ENCODE results near the gene INSRR.

The INSRR gene

DNA sequence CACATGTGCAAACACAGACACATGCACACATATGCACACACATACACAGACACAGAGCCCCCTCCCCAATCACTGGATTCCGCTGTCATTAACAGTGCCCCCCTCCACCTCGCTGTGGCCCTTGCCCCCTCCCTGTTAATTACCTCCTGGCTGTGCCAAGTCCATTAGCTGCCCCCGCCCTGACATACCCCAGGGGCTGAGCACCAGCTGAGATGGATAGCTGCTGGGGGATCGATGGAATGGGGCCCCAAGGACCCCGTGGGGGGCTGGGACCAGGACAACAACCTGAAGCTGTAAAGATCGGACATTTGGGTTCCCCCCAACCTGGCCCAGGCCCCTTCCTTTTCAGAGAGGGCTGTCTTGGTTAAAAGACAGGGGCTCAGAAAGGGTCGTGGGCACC is 25.0 kb upstream of the INSRR start:
- no CpG with 5 or more reads among the region's 7 CpGs for WGBS (ENCODE audit: extremely low coverage, insufficient coverage, insufficient read length)
- Histone ChIP-seq H4K91ac (ENCODE audit: low read depth, low read length) (no peak overlapping the region), H2AFZ (ENCODE audit: insufficient read depth, low read length, poor library complexity) (no peak overlapping the region), H3K9me3 (ENCODE audit: insufficient read depth, low read depth, low read length) (peaks cover 4% of the 10 kb centered on the region), H3K23ac (ENCODE audit: low read length) (no peak overlapping the region), H4K8ac (ENCODE audit: low read depth, low read length) (no peak overlapping the region), H2BK120ac (ENCODE audit: insufficient read depth, low read length, poor library complexity) (no peak overlapping the region), H3K4me1 (ENCODE audit: control insufficient read depth in 1 of 2, insufficient read depth in 2 of 2, low read length in 2 of 2) (peaks cover 4 to 8% of the 10 kb centered on the region in 2 experiments), H3K18ac (ENCODE audit: low read length) (no peak overlapping the region), H2BK12ac (ENCODE audit: low read length) (no peak overlapping the region), H3K4ac (ENCODE audit: low read depth, low read length) (no peak overlapping the region), H3K9ac (ENCODE audit: low read length) (no peak overlapping the region), H3K79me2 (ENCODE audit: control insufficient read depth, insufficient read depth, low read length, poor library complexity) (no peaks in the 10 kb centered on the region), H4K12ac (ENCODE audit: low read depth, low read length) (no peak overlapping the region), H3K4me3 (ENCODE audit: low read depth, low read length) (no peak overlapping the region), H3K14ac (ENCODE audit: low read length) (no peak overlapping the region), H3K36me3 (ENCODE audit: control insufficient read depth in 1 of 2, insufficient read depth in 2 of 2, low read length in 2 of 2) (no peaks in the 10 kb centered on the region), H2BK5ac (ENCODE audit: low read depth, low read length, poor library complexity) (no peak overlapping the region), H3K27me3 (ENCODE audit: insufficient read depth, low read length) (no peaks in the 10 kb centered on the region), H3K27ac (ENCODE audit: low read depth, low read length) (no peak overlapping the region), H3K4me2 (ENCODE audit: low read length) (no peak overlapping the region), H3K79me1 (ENCODE audit: low read length) (no peaks in the 10 kb centered on the region), H2AK5ac (ENCODE audit: low read length) (no peak overlapping the region)
- DNase-seq, result no peak

DNA sequence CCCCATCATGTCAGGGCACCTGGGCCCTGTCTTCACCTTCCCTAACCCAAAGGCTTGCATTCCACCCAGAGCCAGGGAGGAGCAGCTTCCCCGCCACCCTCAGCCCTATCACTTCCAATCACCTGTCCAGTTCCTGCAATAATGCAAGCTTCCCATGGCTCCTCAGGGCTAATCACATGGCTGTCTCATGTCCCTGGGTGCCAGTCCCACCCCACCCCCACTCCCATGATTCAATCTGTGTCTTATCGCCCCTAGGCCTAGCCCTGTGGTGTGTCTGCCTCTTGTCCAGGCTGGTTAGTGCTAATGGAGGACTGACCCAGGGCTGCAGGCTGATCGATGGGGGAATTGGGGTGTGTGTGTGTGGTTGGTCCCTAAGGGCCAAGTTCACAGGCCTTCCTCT is 23.6 kb upstream of the INSRR start:
- Histone ChIP-seq H3K9ac (ENCODE audit: low read length) (no peak overlapping the region), H2BK5ac (ENCODE audit: low read depth, low read length, poor library complexity) (no peak overlapping the region), H3K9me3 (ENCODE audit: insufficient read depth, low read depth, low read length) (peaks cover 4% of the 10 kb centered on the region), H3K18ac (ENCODE audit: low read length) (no peak overlapping the region), H3K4me1 (ENCODE audit: control insufficient read depth in 1 of 2, insufficient read depth in 2 of 2, low read length in 2 of 2) (peaks cover 4 to 8% of the 10 kb centered on the region in 2 experiments), H3K4me3 (ENCODE audit: low read depth, low read length) (no peak overlapping the region), H3K79me1 (ENCODE audit: low read length) (no peaks in the 10 kb centered on the region), H3K36me3 (ENCODE audit: control insufficient read depth in 1 of 2, insufficient read depth in 2 of 2, low read length in 2 of 2) (no peaks in the 10 kb centered on the region), H3K79me2 (ENCODE audit: control insufficient read depth, insufficient read depth, low read length, poor library complexity) (no peaks in the 10 kb centered on the region), H2BK12ac (ENCODE audit: low read length) (no peak overlapping the region), H2BK120ac (ENCODE audit: insufficient read depth, low read length, poor library complexity) (no peak overlapping the region), H4K8ac (ENCODE audit: low read depth, low read length) (no peak overlapping the region), H3K23ac (ENCODE audit: low read length) (no peak overlapping the region), H4K91ac (ENCODE audit: low read depth, low read length) (no peak overlapping the region), H3K14ac (ENCODE audit: low read length) (no peak overlapping the region), H4K12ac (ENCODE audit: low read depth, low read length) (no peak overlapping the region), H2AFZ (ENCODE audit: insufficient read depth, low read length, poor library complexity) (no peak overlapping the region), H2AK5ac (ENCODE audit: low read length) (no peak overlapping the region), H3K4me2 (ENCODE audit: low read length) (no peak overlapping the region), H3K27ac (ENCODE audit: low read depth, low read length) (no peak overlapping the region), H3K4ac (ENCODE audit: low read depth, low read length) (no peak overlapping the region), H3K27me3 (ENCODE audit: insufficient read depth, low read length) (no peaks in the 10 kb centered on the region)
- no peak for DNase-seq
- WGBS (ENCODE audit: extremely low coverage, insufficient coverage, insufficient read length), result no CpG with 5 or more reads among the region's 3 CpGs

GRCh38 chr1:156881663-156882062 is 22.7 kb upstream of the INSRR start:
- no CpG with 5 or more reads among the region's 4 CpGs for WGBS (ENCODE audit: extremely low coverage, insufficient coverage, insufficient read length)

GRCh38 chr1:156881101-156881500 is 22.2 kb upstream of the INSRR start:
- Histone ChIP-seq H4K91ac (ENCODE audit: low read depth, low read length) (no peak overlapping the region), H3K14ac (ENCODE audit: low read length) (no peak overlapping the region), H3K18ac (ENCODE audit: low read length) (no peak overlapping the region), H3K9ac (ENCODE audit: low read length) (no peak overlapping the region), H2AK5ac (ENCODE audit: low read length) (no peak overlapping the region), H2BK5ac (ENCODE audit: low read depth, low read length, poor library complexity) (no peak overlapping the region), H3K79me2 (ENCODE audit: control insufficient read depth, insufficient read depth, low read length, poor library complexity) (no peaks in the 10 kb centered on the region), H3K9me3 (ENCODE audit: insufficient read depth, low read depth, low read length) (peaks cover 4% of the 10 kb centered on the region), H3K36me3 (ENCODE audit: control insufficient read depth in 1 of 2, insufficient read depth in 2 of 2, low read length in 2 of 2) (no peaks in the 10 kb centered on the region), H3K27me3 (ENCODE audit: insufficient read depth, low read length) (no peaks in the 10 kb centered on the region), H3K27ac (ENCODE audit: low read depth, low read length) (no peak overlapping the region), H4K8ac (ENCODE audit: low read depth, low read length) (no peak overlapping the region), H3K4me2 (ENCODE audit: low read length) (no peak overlapping the region), H3K79me1 (ENCODE audit: low read length) (no peaks in the 10 kb centered on the region), H3K4me3 (ENCODE audit: low read depth, low read length) (no peak overlapping the region), H2BK12ac (ENCODE audit: low read length) (no peak overlapping the region), H2AFZ (ENCODE audit: insufficient read depth, low read length, poor library complexity) (no peak overlapping the region), H3K4me1 (ENCODE audit: control insufficient read depth in 1 of 2, insufficient read depth in 2 of 2, low read length in 2 of 2) (peaks cover 4 to 8% of the 10 kb centered on the region in 2 experiments), H3K4ac (ENCODE audit: low read depth, low read length) (no peak overlapping the region), H2BK120ac (ENCODE audit: insufficient read depth, low read length, poor library complexity) (no peak overlapping the region), H4K12ac (ENCODE audit: low read depth, low read length) (no peak overlapping the region), H3K23ac (ENCODE audit: low read length) (no peak overlapping the region)
- WGBS (ENCODE audit: extremely low coverage, insufficient coverage, insufficient read length), result no CpG with 5 or more reads among the region's 10 CpGs
- no peak for DNase-seq

More at GRCh38 chr1:156881663-156882062, 22.7 kb upstream of the INSRR start:
- Histone ChIP-seq H2BK120ac (ENCODE audit: insufficient read depth, low read length, poor library complexity) (no peak overlapping the region), H2BK12ac (ENCODE audit: low read length) (no peak overlapping the region), H3K9me3 (ENCODE audit: insufficient read depth, low read depth, low read length) (peaks cover 4% of the 10 kb centered on the region), H3K36me3 (ENCODE audit: control insufficient read depth in 1 of 2, insufficient read depth in 2 of 2, low read length in 2 of 2) (no peaks in the 10 kb centered on the region), H3K79me2 (ENCODE audit: control insufficient read depth, insufficient read depth, low read length, poor library complexity) (no peaks in the 10 kb centered on the region), H4K8ac (ENCODE audit: low read depth, low read length) (no peak overlapping the region), H3K4ac (ENCODE audit: low read depth, low read length) (no peak overlapping the region), H3K4me3 (ENCODE audit: low read depth, low read length) (no peak overlapping the region), H3K14ac (ENCODE audit: low read length) (no peak overlapping the region), H2AFZ (ENCODE audit: insufficient read depth, low read length, poor library complexity) (no peak overlapping the region), H3K4me1 (ENCODE audit: control insufficient read depth in 1 of 2, insufficient read depth in 2 of 2, low read length in 2 of 2) (peaks cover 4 to 8% of the 10 kb centered on the region in 2 experiments), H2AK5ac (ENCODE audit: low read length) (no peak overlapping the region), H4K91ac (ENCODE audit: low read depth, low read length) (no peak overlapping the region), H3K27ac (ENCODE audit: low read depth, low read length) (no peak overlapping the region), H3K4me2 (ENCODE audit: low read length) (no peak overlapping the region), H3K79me1 (ENCODE audit: low read length) (no peaks in the 10 kb centered on the region), H3K23ac (ENCODE audit: low read length) (no peak overlapping the region), H3K9ac (ENCODE audit: low read length) (no peak overlapping the region), H3K18ac (ENCODE audit: low read length) (no peak overlapping the region), H2BK5ac (ENCODE audit: low read depth, low read length, poor library complexity) (no peak overlapping the region), H3K27me3 (ENCODE audit: insufficient read depth, low read length) (no peaks in the 10 kb centered on the region), H4K12ac (ENCODE audit: low read depth, low read length) (no peak overlapping the region)
- no peak for DNase-seq

All from trophoblast cell (in vitro differentiated cells and primary cell).